Activated effector memory CD4-positive, alpha-beta T cell treated with Interleukin-2 at 50 U/mL for 16 hours (primary cell): ENCODE data around the gene ZMIZ1.

ENCODE experiments used
- DNase-seq: peaks from one replicate; pipeline ENCODE4 v3.0.0-alpha.2; 2020

Gene ZMIZ1

DNA sequence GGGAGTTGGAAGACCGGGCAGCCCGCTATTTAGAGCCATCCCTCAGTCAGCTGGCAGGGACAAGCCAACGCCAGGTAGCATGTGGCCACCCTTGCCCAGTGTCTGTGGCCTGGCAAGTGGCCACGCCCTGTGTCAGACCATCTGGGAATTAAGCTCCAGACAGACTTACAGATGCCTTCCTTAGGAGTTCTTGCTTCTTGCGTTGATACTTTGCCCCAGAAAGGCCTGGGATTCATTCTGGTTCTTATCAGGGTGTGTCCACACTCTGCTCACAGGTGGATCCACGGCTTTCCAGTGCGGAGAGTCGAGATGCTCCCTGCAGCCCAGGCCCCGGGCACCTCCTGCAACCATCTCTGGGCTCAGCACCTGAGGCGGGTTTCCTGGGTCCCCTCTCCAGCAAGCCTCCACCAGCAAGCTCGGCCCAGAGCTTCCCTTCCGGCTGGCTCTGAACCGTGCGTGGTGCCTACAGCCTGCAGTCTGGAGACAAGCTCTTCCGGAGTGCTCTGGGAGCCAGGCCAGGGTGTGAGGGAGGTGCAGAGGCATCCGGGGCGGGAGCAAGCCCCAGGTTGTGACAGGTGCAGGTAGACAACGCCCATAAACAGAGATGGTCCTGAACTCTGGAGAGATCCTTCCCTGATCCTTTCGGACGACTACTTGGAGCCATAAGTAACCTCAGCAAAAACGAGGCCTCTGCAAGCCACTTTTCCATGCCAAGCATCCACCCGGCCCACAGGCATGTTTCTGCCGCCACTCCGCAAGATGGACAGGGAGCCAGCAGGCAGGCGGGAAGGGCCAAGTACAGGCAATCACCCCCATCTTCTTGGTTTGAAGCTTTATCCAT lies 246.2 kb downstream of the ZMIZ1 start:
- no peak for DNase-seq

DNA sequence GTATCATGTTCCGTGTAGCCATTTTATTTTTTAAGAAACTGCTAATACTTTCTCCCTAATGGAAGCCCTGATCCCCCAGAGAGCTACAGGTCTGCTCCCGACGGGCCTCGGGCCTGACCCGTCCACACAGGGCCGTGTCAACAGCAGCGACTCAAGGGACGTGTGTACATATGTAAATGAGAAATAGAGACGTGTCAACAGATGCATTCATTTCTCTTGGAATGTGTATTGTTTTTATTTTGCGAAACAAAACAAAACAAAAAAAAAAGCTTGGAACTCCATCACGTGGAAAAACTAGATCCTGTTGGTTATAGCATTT lies 246.8 kb downstream of the ZMIZ1 start:
- DNase-seq = no peak

DNA sequence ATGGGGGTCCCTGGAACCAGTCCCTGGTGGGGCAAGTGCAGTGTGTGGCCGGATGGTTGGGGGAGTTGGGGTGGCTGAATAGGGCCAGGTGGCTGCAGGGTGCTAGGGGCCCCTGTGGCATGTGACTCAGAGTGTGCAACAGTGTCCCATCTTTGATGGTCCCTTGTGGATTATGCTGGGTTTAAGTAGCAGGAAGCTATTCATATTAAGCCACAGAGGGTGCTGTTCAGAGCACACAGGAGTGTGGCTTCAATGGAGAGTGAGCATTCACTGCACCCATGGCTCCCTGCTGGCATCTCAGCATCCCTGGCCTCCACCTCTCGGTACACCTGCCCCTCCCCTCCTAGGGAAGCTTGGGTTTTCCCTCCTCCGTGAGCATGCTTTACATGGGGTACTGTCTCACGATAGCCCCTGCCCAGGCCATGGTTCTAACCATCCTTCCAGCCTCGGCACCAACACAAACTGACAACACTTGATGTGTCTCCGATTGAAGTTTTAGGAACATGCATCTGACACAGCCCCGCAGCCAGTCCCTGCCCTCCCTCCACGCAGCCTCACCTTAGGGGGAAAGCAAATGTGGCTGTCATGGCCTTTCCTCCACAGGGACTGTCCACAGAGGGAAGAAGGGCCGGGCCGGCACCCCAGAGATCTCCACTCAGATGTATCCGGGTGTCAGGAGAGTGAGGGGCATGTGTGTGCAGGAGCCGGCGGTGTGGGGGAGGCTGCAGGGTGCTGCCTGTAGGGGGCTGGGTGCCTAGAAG lies 248.1 kb downstream of the ZMIZ1 start:
- DNase-seq = no peak

DNA sequence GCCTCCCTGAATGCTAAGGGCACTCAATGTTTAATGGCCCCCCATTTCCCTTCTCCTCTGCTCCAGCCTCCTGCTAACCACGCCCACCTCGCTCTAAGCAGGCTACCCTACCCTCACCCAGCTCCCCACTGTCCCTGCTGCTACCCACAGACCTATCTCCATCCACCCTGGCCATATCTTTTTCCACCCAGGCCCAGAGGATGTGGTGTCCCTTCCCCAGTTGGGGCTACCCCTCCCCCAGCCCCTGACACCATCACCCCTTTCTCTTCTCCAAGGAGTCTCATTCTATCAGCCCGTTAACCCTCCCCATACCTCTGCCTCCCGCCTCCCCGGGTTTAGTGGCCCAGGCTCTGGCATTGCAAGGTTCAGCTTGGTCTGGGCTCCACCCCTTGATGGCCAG lies 249.6 kb downstream of the ZMIZ1 start:
- DNase-seq = no peak

DNA sequence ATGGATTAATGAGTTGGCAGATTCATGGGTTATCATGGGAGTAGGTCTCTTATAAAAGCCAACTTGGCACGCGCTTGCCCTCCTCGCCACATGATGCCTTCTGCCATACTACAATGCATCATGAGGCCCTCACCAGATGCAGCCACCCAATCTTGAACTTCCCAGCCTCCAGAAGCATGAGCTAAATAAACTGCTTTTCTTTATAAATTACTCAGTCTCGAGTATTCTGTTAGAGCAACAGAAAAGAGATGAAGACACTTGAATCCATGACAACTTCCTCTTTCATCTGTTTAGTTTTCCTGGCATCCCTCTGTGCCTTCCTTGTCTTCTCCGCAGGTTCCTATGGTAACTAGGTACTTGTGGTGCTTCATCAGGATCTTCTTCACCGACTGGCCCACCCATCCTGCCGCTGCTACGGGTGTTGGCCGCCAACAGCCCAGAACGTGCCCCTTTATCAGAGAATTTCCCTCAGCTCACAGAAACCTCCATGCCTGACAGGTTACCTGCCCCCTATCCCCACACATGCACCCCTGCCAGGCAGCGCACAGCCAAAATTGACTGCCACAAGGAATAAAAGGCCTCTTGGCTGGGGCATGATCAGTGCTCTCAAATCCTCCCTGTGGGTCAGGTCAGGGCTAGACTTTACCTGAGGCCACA lies 250.5 kb downstream of the ZMIZ1 start:
- no peak for DNase-seq

DNA sequence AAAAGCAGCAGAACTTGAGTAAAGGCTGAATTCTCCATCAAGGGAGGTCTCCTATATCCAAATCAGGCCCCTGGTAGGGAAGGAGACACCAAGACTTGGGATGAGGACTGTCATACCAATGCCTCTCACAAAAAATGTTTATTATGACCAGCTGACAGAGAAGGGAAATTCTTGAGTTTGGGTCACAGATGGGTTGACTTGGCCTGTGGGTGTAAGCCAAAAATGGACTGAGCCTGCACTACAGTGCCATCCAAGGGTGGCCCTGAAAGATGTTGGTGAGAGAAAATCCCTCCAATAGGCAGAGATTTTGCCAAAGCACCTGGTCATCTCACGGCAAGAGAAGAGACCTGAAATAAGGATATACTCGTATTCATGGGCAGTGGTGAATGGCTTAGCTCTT lies 251.6 kb downstream of the ZMIZ1 start:
- no peak for DNase-seq

DNA sequence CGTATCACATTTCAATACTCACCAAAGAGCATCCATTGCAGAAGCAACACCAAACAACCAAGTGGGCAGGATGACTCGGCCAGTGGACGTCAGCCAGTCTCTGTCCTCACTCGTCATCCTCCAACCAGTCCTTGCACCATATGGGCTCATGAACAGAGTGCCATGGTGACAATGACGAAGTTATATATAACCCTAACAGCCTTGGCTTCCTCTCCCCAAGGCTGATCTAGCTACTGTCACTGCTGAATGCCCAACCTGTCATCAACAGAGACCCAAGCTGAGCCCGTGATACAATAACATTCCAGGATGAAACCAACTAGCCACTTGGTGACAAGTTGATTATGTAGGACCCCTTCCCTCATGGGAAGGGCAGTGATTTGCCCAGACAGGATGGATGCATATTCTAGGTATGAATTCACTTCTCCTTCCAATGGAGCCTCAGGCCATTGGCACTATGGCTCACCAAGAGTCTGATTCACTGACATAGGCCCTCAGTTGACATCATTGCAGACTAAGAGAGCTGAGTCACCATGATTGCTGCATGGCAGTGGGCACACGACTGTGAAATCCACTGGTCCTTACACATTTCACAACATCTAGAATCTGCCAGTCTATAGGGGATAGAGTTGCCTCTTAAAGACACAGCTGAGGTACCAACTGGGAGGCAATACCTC lies 252.2 kb downstream of the ZMIZ1 start:
- no peak for DNase-seq

DNA sequence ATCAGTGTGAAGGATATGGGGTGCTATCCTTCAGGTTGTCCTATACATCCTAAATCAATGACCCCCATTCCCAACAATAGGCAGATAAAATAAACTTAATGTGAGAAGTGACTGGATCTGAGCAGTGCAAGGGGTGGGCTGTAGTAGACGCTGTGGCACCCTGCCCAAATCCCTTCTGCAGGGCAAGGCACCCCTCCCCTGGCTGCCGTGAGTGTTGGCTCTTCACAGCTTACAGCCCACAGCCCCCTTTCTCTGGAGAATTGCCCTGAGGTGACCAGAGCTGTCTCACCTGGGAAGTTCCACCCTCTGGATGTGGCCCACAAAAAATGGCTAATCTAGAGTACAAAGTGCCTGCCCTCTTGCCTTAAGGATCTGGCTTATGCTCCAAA lies 252.7 kb downstream of the ZMIZ1 start:
- DNase-seq = no peak

DNA sequence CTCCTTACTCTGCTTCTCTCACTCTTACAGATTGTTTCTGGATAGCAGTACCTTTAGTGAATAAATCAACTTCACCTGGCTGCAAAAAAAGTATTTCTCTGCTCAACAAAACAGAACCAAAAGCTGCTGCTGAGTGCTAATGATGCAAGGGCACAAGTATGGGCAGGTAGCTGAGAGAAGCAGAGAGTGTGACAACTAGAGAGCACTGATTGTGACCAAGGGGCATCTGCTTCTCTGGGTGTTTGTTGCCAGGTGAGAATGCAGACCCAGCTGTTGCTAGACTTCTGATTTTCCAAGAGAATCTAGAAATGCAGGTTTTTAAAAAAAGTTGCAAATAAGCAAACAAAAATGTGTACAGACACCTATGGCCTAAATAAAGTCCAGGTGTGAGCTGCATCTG lies 253.2 kb downstream of the ZMIZ1 start:
- DNase-seq = no peak

DNA sequence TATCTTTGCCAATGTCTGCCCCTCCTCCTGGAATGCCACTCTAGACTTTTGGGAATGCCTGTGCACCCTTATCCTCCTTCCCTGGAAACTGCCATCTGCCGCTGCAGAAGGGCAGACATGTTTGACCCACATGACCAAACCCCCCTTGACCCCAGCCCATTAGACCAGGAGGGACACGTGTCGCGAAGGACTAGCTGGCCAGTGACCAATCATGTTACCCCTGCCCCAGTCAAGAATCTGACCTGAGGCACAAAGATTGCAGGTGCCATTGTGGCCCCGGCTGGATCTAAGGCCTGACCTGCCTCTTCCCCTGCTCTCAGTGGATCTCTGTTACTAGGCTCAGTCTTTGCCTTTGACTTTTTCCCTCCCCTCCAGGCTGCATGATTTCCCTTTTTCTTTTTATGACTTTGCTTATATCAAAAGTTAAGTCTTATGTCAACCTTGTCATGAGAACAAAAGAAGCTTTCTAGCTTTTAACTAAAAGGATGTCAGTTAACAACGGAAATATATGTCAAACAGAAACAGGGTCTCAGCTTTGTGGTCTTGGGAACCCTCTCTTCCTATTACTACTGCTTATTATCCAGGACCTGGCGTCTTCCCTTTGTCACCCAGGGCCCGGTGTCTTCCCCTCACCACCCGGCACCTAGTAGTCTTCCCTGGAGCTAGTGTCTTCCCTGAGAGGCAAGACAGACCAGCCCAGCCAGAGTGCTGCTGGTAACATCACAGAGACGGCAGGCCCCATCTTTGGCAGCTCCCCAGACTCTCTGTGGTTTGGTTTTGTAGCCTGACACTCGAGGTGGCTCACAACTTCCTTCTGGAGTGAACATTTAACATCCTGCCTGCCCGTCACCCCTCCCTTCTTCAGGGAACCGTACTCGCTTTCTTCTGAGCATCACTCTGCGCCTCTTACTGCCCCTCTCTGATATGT lies 254.1 kb downstream of the ZMIZ1 start:
- DNase-seq = peak; percentile 82

DNA sequence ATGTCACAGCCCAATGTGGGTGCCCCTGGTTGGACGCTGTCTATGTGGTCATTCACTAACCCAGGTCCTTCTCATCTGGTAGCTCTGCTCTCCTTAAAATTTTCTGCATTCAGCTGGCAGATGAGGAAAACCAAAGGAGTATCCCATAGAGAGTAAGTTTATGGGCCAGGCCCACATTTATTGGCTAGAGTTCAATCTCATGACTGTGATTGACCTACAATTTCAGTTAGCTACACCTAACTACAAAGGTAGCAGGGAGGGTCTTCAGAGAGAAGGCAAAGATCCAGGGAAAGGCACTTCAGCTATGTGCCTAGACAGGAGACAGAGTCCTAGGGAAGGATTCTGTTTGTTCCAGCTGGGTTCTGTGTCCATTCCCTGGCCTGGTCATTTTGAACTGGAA lies 254.8 kb downstream of the ZMIZ1 start:
- no peak for DNase-seq

DNA sequence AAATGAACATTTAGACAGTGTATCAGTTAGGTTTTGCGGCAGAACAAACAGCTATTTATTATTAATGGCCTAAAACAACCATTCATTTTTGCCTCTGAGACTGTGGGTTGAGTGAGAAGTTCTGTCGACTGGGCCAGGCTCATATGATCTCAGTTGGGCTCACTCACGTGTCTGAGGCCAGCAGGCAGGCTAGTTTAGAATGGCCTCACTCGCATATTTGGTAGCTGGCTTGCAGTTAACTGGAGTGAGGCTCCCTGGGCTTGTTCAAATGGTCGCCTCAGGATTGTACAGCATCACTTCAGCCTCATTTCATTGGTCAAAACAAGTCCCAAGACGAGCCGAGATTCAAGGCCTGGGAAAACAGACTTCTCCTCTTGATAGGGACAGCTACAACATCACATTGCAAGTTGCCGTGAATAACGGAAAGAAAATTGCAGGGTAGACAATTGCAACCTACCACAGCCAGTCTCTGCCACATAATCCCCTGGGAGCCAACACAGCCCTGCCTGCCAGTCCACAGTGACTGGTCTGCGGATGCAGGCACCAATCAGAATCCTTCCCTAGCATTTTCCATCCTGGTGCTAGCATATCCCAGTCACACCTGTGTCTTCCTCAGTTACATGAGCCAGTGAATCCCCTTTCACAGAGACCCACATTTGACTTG lies 255.4 kb downstream of the ZMIZ1 start:
- no peak for DNase-seq

DNA sequence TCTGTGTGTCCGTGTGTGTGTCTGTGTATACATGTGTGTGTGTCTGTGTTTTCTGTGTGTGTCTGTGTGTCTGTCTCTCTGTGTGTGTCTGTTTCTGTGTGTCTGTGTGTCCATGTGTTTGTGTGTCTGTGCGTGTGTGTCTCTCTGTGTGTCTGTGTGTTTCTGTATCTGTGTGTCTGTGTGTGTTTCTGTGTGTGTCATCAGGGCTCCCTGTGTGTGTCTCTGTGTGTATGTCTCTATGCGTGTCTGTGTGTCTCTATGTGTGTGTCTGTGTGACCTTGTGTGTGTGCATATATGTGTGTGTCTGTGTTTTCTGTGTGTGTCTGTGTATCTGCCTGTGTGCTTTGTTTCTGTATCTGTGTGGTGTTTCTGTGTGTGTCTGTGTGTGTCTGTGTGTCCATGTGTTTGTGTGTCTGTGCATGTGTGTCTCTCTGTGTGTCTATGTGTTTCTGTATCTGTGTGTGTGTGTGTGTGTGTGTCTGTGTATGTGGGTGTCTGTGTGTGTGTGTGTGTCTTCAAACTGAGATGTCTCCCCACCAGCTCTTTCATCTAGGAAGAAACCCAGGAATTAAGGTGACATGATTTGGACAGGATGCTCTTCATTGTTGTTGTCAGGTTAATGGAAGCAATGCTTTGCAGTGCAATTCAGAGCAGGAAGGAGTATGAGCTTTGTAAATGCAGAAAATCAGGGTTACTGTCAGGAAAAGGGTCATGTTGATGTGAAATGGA lies 257.8 kb downstream of the ZMIZ1 start:
- no peak for DNase-seq

DNA sequence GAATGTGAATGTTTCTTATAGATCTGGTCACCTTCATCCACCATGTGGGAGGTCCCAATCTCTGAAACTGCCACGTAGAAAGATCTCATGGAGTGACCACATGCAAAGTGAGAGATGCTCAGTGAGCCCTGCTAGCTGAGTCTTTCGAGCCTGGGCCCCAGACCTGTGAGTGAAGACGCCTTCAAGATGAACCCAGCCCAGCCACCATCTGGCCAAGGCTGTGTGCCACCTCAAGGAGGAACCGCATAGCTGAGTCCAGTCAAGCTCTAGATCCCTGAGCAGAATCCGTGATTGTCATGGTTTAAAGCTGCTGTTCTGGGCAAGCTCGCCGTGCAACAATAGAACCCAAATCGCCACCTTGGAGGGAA lies 258.3 kb downstream of the ZMIZ1 start:
- no peak for DNase-seq

DNA sequence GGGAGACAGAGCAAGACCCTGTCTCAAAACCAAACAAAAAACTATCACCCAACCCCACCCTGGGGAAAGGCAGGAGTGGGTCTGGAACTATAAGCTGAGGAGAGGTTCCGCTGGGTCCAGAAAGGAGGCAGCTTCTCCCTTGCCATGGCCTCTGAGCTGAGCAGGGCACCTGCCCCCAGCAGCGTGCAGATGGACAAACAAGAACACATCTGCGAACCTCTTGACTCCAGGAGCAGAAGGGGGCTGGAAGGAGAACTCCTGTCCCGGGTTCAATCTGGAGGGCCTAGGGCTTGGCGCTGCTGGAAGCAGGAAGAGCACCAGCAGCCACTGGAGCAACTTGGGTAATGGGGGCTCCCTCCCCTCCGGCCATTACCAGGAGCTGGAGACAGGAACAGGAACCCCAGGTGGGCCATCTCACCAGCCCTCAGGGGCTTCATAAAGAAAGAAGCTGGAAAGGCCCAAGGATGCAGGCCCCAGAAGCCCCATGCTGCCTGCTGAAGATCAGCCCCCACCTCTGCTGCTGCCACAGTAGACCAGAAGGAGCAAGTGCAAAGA lies 259.5 kb downstream of the ZMIZ1 start:
- DNase-seq = no peak

DNA sequence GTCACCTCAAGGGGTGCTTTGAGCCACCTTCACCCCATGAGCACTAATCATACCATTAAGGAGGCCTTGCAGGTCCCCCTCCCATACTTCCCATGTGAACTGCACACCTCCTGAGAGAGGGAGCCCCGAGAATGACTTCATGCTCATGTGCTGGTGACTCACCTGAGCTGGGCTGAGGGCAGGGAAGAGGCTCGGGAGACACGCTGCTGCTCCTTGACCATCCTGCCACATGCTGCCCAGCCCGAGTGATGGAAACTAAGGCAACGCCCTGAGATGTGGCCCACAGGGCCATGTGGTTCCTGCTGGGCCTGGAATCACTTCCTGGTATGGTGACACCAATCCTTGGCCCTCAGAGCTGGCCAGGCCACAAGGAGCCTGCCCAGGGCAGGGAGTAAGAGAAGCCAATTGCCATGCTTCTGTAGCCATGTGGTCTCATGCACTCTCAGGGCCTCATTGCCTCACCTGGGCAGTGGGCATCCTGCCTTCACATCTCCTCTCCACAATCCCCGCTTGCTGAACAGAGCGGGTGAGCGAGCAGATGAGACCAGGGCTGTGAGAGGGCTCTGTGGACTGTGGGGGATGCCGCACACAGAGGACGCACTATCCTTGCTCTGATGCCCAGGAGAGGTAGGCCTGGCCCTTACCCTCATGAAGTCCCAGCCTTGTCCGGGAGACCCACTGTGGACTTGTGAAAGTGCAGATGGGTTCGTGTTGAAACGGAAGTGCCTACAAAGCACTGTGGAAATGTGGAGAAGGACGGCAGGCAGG lies 260.2 kb downstream of the ZMIZ1 start:
- no peak for DNase-seq

DNA sequence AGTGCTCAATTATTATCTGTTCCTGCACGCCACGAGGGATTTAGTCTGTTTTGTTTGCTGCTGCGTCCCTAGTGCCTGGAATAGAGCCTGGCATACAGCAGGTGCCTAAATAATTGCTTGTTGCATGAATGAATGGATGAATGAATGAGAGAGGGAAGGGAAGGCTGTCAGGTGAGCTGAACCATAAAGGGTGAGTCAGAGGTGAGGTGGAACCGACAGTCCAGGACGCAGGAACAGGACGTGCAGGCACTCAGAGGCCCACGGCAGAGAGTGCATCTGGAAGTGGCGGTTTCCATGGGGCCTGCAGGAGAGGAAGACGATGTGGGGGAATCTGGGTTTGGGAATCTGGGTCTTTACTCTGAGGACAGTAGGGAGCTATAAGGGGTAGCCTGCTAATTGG lies 260.8 kb downstream of the ZMIZ1 start:
- DNase-seq = no peak

DNA sequence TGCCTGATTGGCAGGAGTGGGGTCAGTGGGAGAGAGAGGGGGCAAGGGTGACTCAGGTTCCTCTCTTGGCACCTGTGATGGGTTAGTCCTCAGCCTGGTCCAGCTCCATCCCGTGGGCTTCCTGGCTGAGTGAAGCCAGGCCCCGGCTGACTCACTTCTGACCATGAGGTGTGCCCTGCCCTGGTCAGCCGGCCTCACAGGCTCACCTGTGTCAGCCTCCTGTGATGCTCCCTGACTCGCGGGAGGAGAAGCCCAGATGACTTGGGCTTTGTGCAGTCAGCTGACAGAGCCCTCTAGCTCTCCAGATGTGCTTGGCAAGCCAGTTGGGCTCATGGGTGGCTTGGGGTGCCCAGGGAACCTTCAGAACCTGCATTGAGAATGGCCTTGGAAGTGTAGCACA lies 262.5 kb downstream of the ZMIZ1 start:
- no peak for DNase-seq

DNA sequence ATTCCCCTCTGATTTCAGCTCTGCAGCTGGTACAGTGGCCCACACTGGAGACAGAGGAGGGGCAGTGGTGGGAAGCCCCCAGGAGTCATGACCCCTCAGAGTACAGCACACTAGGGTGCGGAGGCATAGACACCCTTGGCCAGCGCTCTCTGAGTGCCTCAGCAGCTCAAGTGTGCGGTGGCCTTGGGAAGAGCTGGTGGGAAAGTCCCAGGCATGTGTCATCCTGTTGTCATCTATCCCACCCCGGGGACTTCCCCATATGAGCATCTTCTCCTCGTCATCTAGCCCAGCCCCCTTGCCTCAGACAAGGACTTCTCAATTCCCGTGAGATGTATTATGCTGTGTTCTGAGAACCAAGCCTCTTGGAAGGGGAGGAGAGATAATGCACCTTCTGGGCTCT lies 262.9 kb downstream of the ZMIZ1 start:
- peak; percentile 60 for DNase-seq
